Muscle layer of duodenum (tissue), 2 donors: ENCODE data around the gene CNN2.

Experiments
- H3K27ac ChIP-seq: one replicate; pipeline ENCODE4 v1.7.0; 2013; ENCODE audit warnings: mild to moderate bottlenecking, low read length
- H3K27me3 ChIP-seq: one replicate; pipeline ENCODE4 v1.7.0; 2013; ENCODE audit warnings: low read depth, mild to moderate bottlenecking, control low read depth, low read length
- H3K36me3 ChIP-seq, 2 donors: one replicate each; pipeline ENCODE4 v1.7.0; 2013; ENCODE audit warnings: low read length in 2 of 2, control low read depth in 1 of 2, mild to moderate bottlenecking in 1 of 2; ENCODE audit not compliant: insufficient read depth in 2 of 2, control insufficient read depth in 1 of 2
- H3K4me1 ChIP-seq, 2 donors: one replicate each; pipeline ENCODE4 v1.7.0; 2013; ENCODE audit warnings: low read length in 2 of 2, mild to moderate bottlenecking in 2 of 2, control low read depth in 1 of 2, moderate library complexity in 1 of 2; ENCODE audit not compliant: insufficient read depth in 2 of 2, control insufficient read depth in 1 of 2
- H3K4me3 ChIP-seq, 2 donors: one replicate each; pipeline ENCODE4 v1.7.0; 2013; ENCODE audit warnings: low read length in 2 of 2, low read depth in 1 of 2, mild to moderate bottlenecking in 1 of 2
- H3K9me3 ChIP-seq, 2 donors: one replicate each; pipeline ENCODE4 v1.7.0; 2013; ENCODE audit warnings: low read length in 2 of 2, control low read depth in 1 of 2, mild to moderate bottlenecking in 1 of 2; ENCODE audit not compliant: control insufficient read depth in 1 of 2
- donor health status: healthy.

CNN2 gene

GRCh38 chr19:1007399-1008251 is 18.8 kb upstream of the CNN2 start:
- H3K9me3 ChIP-seq = no peaks in the 10 kb centered on the region
- H3K4me3 ChIP-seq = no peak overlapping the region
- H3K36me3 ChIP-seq = peaks cover 0 to 33% of the 10 kb centered on the region in 2 donors
- no peak overlapping the region for H3K27ac ChIP-seq
- peaks cover 0 to 8% of the 10 kb centered on the region in 2 donors for H3K4me1 ChIP-seq
- H3K27me3 ChIP-seq = peaks cover 7% of the 10 kb centered on the region

DNA sequence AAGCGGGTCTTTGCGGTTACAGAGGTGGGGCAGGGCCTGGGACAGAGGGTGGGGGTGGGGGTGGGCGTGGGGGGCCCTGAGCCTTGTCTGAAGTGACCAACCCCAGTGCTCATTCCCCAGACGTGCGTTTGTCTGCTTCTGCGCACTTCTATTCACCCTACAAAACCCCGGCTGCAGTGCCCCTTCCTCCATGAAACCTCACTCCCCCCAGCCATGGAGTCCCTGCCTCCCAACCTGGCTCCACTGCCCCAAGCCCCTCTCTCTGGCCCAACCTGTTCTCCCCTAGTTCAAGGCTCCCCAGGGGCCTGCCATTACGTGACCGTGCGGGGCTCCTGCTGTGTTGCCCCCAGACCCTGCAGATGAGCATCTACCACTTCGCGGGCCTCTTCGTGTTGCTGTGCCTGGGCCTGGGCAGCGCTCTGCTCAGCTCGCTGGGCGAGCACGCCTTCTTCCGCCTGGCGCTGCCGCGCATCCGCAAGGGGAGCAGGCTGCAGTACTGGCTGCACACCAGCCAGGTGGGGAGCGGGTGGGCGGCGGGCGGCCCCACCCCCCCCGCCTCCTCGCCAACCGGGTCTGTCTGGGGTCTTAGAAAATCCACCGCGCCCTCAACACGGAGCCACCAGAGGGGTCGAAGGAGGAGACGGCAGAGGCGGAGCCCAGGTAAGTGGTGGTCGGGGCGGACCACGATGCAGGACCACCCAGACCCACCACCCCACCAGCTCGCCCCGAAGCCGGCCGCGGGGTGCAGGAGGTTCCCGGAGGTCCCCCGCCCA is 18.0 kb upstream of the CNN2 start:
- H3K27ac ChIP-seq = no peak overlapping the region
- H3K36me3 ChIP-seq = peaks cover 6 to 41% of the 10 kb centered on the region in 2 donors
- H3K27me3 ChIP-seq = peaks cover 3% of the 10 kb centered on the region
- no peaks in the 10 kb centered on the region for H3K9me3 ChIP-seq
- peaks cover 0 to 8% of the 10 kb centered on the region in 2 donors for H3K4me1 ChIP-seq
- H3K4me3 ChIP-seq = peak overlapping the region in 1 of 2 donors; percentile 6

- H3K4me3 ChIP-seq = peak overlapping the region in 1 of 2 donors; percentile 19
- peaks cover 6 to 49% of the 10 kb centered on the region in 2 donors for H3K36me3 ChIP-seq
- no peaks in the 10 kb centered on the region for H3K27me3 ChIP-seq
- no peak overlapping the region for H3K27ac ChIP-seq
- H3K9me3 ChIP-seq = no peaks in the 10 kb centered on the region
- peaks cover 0 to 8% of the 10 kb centered on the region in 2 donors for H3K4me1 ChIP-seq
Observed at GRCh38 chr19:1009041-1009980, 17.1 kb upstream of the CNN2 start.

GRCh38 chr19:1009981-1010538 is 16.3 kb upstream of the CNN2 start:
- H3K4me3 ChIP-seq = peak overlapping the region in 1 of 2 donors; percentile 19
- H3K4me1 ChIP-seq = peaks cover 0 to 12% of the 10 kb centered on the region in 2 donors
- H3K27ac ChIP-seq = no peak overlapping the region
- no peaks in the 10 kb centered on the region for H3K27me3 ChIP-seq
- H3K9me3 ChIP-seq = no peaks in the 10 kb centered on the region
- H3K36me3 ChIP-seq = peaks cover 6 to 49% of the 10 kb centered on the region in 2 donors

DNA sequence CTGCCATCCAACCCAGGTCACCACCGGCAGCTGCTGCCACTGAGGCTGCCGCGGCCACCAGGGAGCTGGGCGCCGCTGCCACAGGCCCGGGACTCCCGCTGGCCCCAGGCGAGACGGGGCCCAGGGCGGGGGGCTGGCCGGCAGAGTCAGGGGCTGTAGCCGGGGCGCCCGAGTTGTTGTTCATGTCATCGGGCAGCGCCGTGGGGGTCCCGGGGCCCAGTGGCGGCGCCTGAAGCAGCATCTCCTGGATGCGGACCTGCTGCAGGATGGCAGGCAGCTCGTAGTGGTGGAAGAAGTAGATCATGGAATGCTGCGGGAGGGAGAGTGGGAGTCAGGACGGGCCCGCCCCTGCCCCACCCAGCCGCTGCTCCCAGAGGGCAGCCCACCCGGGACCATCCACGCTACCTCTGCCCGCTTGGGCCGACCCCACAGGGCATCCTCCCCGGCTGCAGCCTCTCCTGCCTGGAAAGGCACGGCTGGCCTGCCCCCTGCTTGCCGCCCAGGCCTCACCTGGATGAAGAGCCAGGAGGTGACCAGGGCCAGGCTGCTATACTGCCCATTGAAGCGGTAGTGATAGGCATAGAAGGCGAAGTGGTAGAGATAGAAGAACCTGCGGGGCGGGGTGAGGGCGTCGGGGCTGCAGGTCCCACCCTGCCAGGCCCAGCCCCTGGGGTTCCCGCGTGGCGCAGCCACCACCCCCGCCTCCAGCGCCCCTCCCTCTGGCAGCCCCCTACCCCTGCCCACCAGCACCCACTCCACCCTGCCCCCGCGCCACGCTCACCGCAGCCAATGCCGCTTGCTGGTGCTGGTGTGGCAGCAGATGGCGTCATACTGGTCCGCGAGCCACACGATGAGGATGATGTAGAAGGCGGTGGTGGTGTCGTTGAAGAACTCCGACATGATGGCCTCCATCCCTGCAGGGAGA is 15.6 kb upstream of the CNN2 start:
- H3K27ac ChIP-seq = no peak overlapping the region
- H3K27me3 ChIP-seq = no peaks in the 10 kb centered on the region
- H3K4me1 ChIP-seq = peaks cover 0 to 16% of the 10 kb centered on the region in 2 donors
- no peaks in the 10 kb centered on the region for H3K9me3 ChIP-seq
- no peak overlapping the region for H3K4me3 ChIP-seq
- peaks cover 6 to 49% of the 10 kb centered on the region in 2 donors for H3K36me3 ChIP-seq

GRCh38 chr19:1011831-1012333 is 14.5 kb upstream of the CNN2 start:
- Histone ChIP-seq H3K27ac (no peak overlapping the region), H3K27me3 (no peaks in the 10 kb centered on the region), H3K4me3 (no peak overlapping the region), H3K36me3 (peaks cover 6 to 49% of the 10 kb centered on the region in 2 donors), H3K4me1 (peaks cover 7 to 26% of the 10 kb centered on the region in 2 donors), H3K9me3 (no peaks in the 10 kb centered on the region)

- Histone ChIP-seq H3K36me3 (peaks cover 6 to 49% of the 10 kb centered on the region in 2 donors), H3K27ac (no peak overlapping the region)
Observed at GRCh38 chr19:1012334-1012733, 14.1 kb upstream of the CNN2 start.

DNA sequence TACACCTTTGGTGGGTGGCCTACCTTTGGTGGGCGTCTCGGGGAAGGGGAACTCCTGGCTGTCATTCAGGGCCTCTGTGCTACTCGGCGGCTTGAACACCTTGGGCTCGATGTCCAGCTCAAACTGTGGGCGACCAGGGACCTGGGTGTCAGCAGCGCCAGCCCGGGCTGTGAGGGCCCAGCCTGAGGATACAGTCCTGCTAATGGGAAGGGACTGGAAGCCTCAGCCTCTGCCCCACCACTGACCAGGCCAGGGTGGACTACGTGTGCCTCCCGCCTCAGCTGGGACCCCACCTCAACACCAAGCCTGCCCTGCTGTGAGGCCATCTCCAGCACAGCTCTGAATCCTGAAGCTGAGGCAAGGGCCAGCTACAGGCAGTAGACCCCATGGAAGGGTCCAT is 13.2 kb upstream of the CNN2 start:
- no peaks in the 10 kb centered on the region for H3K9me3 ChIP-seq
- peaks cover 6 to 49% of the 10 kb centered on the region in 2 donors for H3K36me3 ChIP-seq
- no peak overlapping the region for H3K27ac ChIP-seq
- peaks cover 10 to 40% of the 10 kb centered on the region in 2 donors for H3K4me1 ChIP-seq
- no peak overlapping the region for H3K4me3 ChIP-seq
- H3K27me3 ChIP-seq = no peaks in the 10 kb centered on the region

More at GRCh38 chr19:1012334-1012733, 14.1 kb upstream of the CNN2 start:
- Histone ChIP-seq H3K4me1 (peaks cover 7 to 31% of the 10 kb centered on the region in 2 donors), H3K9me3 (no peaks in the 10 kb centered on the region), H3K4me3 (no peak overlapping the region), H3K27me3 (no peaks in the 10 kb centered on the region)

DNA sequence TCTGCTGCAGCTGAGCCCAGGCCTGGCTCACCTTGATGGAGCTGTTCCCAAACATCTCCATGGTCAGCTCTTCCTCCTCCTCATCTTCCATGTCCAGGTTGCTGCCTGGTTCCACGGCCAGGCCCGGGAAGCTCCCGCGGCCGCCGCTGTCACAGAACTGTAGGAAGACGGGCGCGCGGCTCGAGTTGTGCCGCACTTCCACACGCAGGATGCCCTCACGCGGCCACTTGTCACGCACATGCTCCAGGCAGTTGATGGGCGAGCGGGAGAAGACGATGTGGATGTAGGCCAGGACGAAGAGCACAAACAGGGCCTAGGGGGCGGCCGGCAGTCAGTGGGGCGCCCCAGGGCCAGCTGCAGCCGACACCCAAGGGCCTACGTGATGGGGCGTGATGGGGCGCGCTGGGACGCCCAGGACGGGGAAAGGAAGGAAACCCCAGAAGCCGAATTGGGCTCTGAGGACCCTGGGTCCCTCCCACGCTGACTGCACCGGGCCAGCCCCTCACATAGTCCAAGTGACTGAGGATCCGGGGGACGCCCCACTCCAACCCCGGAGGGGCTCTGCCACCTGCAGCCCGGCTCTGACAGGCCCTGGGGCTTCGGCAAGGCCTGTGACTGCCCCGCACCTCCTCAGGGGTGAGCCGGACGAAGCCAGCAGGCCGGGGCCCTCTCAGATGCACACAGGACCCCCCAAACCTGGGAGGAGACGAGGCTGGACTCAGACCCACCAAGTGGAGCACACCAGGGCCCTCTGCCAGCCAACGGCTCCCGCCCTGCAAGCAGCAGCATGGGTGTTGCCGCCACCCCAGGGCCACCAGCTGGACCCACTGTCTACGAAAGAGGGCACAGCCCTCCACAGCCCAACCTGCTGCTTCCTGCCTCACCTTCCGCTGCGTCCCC is 12.0 kb upstream of the CNN2 start:
- H3K4me1 ChIP-seq = peaks cover 11 to 52% of the 10 kb centered on the region in 2 donors
- no peaks in the 10 kb centered on the region for H3K27me3 ChIP-seq
- no peak overlapping the region for H3K4me3 ChIP-seq
- no peaks in the 10 kb centered on the region for H3K9me3 ChIP-seq
- H3K27ac ChIP-seq = no peak overlapping the region
- peaks cover 6 to 46% of the 10 kb centered on the region in 2 donors for H3K36me3 ChIP-seq
